ENCODE data around the gene LRRTM2.
"Not testable (repeated sequence)": the region's sequence is repeated elsewhere in the genome, so short reads cannot be mapped to it uniquely, and the experiment has no call there.

The LRRTM2 gene

DNA sequence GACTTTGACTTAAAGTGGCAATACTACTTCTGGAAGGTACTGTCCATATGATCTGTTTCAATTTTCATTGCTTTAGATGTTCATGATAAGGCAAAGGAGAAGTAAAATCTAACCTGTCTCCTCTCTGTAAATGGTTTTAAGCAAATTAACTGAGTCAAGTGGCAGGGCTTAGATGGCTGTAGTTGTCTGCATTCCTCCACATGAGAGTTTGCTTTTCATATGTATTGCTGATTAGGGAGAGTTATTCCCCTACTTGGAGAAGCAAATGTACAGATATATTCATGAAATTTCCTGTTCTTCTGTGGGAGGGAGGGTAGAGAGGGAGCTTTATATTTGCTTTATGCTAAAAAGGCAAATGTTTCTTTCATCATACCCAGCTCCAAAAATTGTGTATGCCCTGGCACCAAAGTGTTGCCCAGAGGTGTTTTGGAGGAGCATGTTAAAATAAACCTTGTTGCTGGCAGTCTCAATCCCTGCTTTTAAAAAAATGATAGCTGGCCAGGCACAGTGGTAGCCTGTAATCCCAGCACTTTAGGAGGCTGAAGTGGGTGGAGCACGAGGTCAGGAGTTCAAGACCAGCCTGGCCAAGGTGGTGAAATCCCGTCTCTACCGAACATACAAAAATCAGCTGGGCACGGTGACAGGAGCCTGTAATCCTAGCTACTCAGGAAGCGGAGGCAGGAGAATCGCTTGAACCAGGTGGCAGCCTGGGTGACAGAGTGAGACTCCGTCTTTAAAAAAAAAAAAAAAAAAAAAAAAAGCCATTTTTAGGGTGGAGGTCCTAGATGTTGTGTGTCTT, 3.5 kb upstream of the LRRTM2 start:
- DNase-seq: no peak

DNA sequence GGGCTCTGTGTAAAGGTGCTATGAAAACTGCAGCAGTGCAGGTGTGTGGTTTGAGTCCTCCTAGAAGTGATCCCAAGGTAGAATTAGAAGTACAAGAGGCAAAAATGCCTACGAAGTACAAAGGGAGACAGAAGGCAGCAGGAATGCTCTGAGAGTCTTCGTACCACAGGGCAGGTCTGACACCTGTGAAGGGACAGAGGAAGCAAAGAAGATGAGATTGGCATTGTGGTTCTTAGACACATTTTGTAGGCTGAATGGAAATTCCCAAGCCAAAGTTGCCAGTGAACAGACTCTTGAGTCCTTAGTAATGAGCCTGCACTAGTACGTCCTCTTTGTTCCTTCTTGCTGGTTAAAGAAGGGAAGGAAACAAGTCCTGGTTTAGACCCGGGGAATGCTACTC, 1.7 kb upstream of the LRRTM2 start:
- DNase-seq: no peak

DNA sequence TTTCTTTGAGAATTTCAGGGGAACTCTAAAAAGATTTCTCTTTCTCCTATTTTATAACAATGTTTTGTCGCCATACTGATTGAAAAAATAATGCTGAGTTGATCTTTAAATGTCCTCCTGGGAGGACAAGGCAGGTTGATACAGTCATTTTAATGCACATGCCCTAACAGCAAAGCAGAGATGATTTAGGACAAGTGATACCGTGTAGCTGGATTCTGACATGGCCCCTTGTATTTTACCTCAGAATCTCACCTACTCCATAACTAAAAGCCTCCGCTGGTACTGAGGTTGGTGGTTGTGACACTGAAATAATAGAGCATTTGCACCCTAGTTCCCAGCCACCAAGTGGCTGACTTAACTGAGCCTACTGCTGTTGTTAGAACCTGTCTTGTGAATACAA, 811 bp upstream of the LRRTM2 start:
- no peak for DNase-seq

- no peak for DNase-seq
These were observed 379 bp upstream of the LRRTM2 start for GRCh38 chr5:138875552-138875875.

DNA sequence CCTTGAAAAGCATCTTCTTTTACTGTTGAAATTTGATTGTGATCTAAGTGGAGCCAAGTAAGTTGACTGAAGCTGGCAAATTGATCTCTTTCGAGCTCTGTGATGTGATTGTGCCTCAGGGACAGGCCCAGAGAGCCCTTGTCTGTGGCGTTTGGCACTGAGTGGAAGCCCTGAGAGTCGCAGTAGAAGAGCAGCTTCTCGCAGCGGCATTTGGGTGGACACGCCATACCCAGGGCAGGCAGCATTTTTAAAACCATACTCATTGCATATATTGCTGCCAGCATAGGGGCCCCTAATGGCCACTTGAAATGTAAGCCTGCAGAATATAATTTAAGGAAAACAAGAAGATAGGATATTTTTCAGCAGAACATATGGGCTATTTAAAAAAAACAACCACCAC, 894 bp downstream of the LRRTM2 start:
- no peak for DNase-seq

DNA sequence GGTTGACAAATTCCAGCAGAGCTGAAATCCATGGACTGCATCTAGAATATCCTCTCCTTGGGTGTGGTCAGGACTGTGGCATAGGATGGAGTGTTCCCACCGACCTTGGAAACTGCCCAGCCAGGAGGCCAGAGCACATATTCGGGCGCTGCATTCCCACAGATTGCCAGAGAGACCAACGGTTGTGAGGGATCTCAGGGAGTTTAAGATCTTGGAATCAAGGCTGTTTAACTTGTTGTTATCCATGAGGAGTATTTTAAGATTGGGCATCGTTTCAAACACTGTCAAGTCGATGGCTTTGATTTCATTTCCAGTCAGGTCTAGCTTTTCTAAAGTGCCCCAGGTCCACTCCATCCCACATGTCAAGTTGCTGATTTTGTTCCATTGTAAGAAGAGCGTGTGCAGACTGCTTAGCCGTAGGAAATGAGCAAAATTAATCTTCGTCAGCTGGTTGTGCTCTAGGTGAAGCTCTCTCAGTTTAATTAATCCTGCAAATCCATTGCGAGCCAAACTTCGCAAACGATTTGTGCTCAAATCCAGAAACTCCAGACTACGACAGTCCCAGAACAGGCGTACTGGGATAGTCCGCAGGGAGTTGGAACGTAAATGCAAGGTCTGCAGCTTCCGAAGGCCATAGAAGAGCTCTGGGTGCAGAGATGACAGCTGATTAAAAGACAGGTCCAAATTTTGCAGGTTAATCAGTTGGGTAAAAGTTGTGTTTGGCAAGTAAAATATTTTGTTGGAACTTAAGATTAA, 1.5 kb downstream of the LRRTM2 start:
- DNase-seq: no peak

GRCh38 chr5:138872841-138873465, 2.2 kb downstream of the LRRTM2 start:
- no peak for DNase-seq

DNA sequence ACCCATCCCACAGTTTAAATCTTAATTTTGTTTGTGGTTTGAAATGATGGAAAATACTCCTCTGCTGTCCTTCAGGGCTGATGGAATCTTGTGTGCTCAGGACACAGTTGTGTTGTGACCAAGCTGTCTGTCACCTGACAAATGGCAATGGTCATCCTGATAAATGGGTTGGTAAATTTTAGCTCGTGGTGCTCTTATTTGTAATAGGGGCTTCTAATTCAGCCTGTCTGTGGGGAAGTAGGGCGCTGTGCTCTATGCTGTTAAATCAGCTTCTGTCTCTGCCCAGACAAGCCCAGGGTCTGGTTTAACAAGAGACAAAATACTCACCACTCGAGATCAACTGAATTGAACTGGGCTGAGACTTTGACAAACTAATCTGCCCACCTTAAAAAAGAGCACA, 4.5 kb downstream of the LRRTM2 start:
- no peak for DNase-seq

- DNase-seq: no peak
These were observed 5.2 kb downstream of the LRRTM2 start for GRCh38 chr5:138869763-138870500.

- DNase-seq: no peak
These were observed 6.1 kb downstream of the LRRTM2 start for GRCh38 chr5:138869038-138869437.

- DNase-seq: no peak
These were observed 8.1 kb downstream of the LRRTM2 start for GRCh38 chr5:138867011-138867410.

DNA sequence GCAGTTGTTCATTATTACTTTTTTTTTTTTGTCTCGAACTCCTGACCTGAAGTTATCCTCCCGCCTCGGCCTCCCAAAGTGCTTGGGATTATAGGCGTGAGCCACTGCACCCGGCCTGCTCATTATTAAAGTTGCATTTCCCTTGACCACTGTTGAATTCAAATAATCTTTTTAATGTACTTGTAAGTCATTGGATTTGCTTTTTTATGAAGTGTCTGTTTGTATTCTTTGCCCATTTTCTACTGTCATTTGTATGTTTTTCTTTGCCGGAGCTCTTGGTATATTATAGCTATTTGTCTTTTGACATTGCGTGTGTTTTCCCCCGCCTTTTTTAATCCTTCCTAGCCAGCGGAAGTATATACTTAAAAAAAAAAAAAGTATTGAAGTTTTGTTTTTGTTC, 22.0 kb downstream of the LRRTM2 start:
- no peak for DNase-seq

DNA sequence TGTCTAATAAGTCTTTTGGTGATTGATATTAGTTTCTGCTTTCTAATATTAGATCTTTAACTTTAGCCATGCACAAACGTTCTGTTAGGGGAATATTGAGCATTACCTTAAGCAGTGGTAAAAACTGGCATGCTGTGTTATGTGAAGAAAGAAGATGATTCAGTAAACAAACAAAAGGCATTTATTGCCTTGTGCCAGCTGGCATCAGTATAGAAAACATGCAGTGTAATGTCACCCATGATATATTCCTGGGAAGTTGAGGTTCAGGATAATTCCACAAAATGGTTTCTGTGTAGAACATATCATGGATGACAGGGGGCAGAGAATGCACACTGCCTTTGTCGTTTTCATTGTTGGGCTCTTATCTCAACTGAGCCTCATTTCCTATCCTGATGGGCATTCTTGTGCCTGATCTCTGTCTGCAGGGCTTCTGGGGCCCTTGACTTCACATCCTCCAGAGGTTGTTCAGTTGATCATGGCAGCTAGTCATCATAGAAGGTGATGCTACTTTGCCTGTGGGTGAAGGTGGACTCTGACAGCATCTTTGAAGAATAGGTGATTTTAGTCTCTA, 24.2 kb downstream of the LRRTM2 start:
- no peak for DNase-seq

DNA sequence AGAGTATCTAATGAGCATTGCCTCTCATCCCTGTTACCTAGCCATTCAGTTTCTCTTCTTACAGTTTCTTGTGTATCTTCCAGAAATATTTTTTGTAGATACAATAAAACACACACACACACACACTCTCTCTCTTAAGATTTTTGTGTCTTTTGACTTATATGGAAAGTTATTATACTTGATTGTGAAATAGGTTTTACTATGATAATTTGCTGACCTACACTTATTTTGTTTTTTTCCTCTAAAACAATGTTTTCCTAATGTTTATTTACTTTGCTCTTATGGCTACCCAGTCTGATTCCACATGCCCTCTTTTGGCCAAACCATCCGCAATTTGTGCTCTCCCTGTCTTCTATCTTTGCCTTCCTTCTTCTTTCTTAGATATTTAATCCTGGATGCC, 25.3 kb downstream of the LRRTM2 start:
- DNase-seq: no peak

DNA sequence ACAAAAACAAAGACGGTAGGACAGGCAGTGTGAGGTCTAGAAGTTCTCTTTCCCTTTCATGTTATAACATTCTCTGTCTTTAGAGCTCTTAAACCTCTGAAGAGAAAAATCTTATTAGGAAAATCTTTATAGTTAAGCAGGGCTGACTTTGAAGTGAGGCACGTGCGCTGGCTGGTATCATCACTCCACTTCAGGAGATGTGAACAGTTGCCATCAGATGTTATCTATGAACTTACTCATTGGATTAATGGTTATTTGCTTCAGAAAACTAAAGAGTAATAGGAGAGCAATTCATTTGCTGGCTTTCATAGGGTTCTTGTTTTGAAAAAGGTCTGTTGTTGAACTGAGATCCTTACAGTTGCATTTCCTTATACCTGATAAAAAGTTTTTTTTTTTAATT, 25.7 kb downstream of the LRRTM2 start:
- no peak for DNase-seq

GRCh38 chr5:138844812-138845513, 30.2 kb downstream of the LRRTM2 start:
- no peak for DNase-seq

DNA sequence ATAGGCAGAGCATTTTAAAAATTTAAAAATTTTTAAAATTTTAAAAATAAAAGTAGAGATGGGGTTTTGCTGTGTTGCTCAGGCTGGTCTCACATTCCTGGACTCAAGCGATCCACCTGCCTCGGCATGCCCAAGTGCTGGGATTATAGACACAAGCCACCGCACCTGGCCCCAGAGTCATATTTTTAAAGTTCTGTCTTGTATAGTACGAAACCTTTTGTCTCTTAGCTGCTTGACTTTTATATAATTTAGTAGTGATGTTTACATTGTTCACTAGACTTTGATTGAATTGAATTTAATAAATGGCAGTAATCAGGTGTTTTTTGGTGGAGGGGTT, 31.0 kb downstream of the LRRTM2 start:
- no peak for DNase-seq

- no peak for DNase-seq
These were observed 31.6 kb downstream of the LRRTM2 start for GRCh38 chr5:138843316-138844124.

GRCh38 chr5:138841531-138841930, 33.6 kb downstream of the LRRTM2 start:
- no peak for DNase-seq

- no peak for DNase-seq
These were observed 35.0 kb downstream of the LRRTM2 start for GRCh38 chr5:138840103-138840502.

DNA sequence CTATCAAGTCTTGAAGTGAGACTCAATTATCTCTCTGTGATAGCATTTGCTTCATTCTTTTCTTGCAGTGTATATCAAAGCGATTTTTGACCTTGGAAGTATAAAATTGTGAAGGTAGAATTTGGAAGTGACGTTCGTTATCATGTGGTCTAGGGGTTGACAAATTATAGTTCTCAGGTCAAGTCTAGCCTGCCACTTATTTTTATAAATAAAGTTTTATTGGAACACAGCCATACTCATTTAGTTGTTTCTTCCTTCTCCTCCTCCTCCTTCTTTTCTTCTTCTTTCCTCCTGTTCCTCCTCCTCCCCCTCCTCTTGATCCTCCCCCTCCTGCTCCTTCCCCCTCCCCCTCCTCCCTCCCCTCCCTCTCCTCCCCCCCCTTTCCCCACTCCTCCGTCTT, 38.0 kb downstream of the LRRTM2 start:
- DNase-seq: no peak

DNA sequence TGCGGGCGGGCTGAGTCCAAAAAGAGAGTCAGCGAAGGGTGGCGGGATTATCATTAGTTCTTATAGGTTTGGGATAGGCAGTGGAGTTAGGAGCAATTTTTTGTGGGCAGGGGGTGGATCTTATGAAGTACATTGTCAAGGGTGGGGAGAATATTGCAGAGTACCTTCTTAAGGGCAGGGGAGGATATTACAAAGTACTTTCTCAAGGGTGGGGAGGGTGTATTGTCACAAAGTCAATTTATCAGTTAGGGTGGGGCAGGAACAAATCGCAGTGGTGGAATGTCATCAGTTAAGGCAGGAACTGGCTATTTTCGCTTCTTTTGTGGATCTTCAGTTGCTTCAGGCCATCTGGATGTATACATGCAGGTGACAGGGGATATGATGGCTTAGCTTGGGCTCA, 40.3 kb downstream of the LRRTM2 start:
- not testable (repeated sequence) for DNase-seq
